DOHH2 (cell line): ENCODE results near the gene ADCY10.

Experiments used
- CTCF ChIP-seq: fragments of 200-600 bp; sonication (generic); IDR thresholded peaks from one replicate; pipeline ENCODE4 v1.5.1; 2014; ENCODE audit warnings: antibody characterized with exemption, mild to moderate bottlenecking, low read depth, low read length; ENCODE audit not compliant: poor library complexity, severe bottlenecking
- EZH2phosphoT487 ChIP-seq: fragments of 200-600 bp; sonication (generic); IDR thresholded peaks from 2 replicates; pipeline ENCODE4 v1.6.1; 2017; ENCODE audit warnings: borderline replicate concordance, mild to moderate bottlenecking, antibody characterized with exemption, low read length, moderate library complexity, mixed read lengths

GRCh38 chr1:167905182-167905581, 8.8 kb downstream of the ADCY10 start:
- TF ChIP-seq CTCF, result no peak
- TF ChIP-seq EZH2phosphoT487, result no peak
